Measurements from ENCODE around the gene ACTN4. TPM values are rescaled to one million over a fixed set of nuclear protein-coding genes. Genes with fewer than 3 reads are reported as not detected.

Gene ACTN4
- total RNA-seq, 2 donors from 2014 or later = 1,019 to 1,060 TPM

DNA sequence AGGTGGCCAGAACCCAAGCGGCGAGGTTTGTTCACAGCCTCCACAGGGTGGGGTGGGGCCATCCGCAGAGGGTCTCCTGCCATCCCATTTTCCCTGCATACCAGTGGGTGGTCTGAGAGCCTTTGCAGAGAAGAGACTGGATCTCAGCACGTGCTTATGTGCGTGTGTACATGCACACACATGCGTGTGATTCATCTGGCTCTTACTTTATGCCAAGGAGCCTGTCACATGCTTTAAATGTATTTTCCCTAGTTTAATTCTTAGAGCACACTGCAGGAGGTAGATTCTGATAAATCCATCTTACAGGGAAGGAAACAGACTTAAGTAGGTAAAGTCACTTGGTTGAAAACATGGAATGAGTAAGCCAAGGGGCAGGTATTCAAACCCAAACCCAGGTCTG lies 49.7 kb downstream of the ACTN4 start:
- H3K9ac ChIP-seq (ENCODE audit: low read depth in 2 of 2, low read length in 2 of 2) = peak overlapping the region in 1 of 2 donors; percentile 28
- no peak overlapping the region for H3K4me3 ChIP-seq
- H3K9me3 ChIP-seq = no peaks in the 10 kb centered on the region
- H3K27me3 ChIP-seq = no peaks in the 10 kb centered on the region
- peaks cover 20% of the 10 kb centered on the region for H3K4me1 ChIP-seq
- H3K36me3 ChIP-seq = peaks cover 1% of the 10 kb centered on the region
- intact Hi-C loops (cut with DNase I) = no loop called here
- no peak for DNase-seq
- no peak overlapping the region for H3K27ac ChIP-seq
- TF ChIP-seq, protein P1, sequence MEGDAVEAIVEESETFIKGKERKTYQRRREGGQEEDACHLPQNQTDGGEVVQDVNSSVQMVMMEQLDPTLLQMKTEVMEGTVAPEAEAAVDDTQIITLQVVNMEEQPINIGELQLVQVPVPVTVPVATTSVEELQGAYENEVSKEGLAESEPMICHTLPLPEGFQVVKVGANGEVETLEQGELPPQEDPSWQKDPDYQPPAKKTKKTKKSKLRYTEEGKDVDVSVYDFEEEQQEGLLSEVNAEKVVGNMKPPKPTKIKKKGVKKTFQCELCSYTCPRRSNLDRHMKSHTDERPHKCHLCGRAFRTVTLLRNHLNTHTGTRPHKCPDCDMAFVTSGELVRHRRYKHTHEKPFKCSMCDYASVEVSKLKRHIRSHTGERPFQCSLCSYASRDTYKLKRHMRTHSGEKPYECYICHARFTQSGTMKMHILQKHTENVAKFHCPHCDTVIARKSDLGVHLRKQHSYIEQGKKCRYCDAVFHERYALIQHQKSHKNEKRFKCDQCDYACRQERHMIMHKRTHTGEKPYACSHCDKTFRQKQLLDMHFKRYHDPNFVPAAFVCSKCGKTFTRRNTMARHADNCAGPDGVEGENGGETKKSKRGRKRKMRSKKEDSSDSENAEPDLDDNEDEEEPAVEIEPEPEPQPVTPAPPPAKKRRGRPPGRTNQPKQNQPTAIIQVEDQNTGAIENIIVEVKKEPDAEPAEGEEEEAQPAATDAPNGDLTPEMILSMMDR (IDR thresholded peaks at IDR 0.05) = no peak

DNA sequence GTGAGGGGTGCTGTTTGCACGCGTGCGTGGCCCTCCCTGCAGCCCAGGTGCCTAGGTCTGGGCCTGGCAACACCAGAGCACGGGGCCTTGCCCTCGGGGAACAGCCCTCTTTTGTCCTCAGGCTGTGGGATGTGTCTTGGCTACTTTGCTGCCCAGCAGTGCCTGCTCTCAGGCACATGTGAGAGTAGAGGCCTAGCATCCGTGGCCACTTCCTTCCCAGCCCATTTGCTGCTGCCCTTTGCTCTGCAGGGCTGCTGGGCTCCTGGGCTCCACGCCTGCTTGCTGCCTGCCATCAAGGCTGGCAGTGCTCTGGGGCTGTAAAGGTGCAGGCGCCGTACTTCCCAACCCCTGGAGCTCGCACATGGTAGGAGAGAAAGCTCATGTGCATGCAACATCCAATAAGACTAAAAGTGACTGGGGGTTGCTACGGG lies 50.2 kb downstream of the ACTN4 start:
- H3K9ac ChIP-seq (ENCODE audit: low read depth in 2 of 2, low read length in 2 of 2) = peak overlapping the region in 1 of 2 donors; percentile 28
- peaks cover 6% of the 10 kb centered on the region for H3K36me3 ChIP-seq
- no peak for DNase-seq
- no peaks in the 10 kb centered on the region for H3K9me3 ChIP-seq
- TF ChIP-seq, protein P1 (IDR thresholded peaks at IDR 0.05) = no peak
- H3K4me3 ChIP-seq = no peak overlapping the region
- H3K27ac ChIP-seq = no peak overlapping the region
- H3K27me3 ChIP-seq = no peaks in the 10 kb centered on the region
- intact Hi-C loops (cut with DNase I) = no loop called here
- peaks cover 17% of the 10 kb centered on the region for H3K4me1 ChIP-seq

DNA sequence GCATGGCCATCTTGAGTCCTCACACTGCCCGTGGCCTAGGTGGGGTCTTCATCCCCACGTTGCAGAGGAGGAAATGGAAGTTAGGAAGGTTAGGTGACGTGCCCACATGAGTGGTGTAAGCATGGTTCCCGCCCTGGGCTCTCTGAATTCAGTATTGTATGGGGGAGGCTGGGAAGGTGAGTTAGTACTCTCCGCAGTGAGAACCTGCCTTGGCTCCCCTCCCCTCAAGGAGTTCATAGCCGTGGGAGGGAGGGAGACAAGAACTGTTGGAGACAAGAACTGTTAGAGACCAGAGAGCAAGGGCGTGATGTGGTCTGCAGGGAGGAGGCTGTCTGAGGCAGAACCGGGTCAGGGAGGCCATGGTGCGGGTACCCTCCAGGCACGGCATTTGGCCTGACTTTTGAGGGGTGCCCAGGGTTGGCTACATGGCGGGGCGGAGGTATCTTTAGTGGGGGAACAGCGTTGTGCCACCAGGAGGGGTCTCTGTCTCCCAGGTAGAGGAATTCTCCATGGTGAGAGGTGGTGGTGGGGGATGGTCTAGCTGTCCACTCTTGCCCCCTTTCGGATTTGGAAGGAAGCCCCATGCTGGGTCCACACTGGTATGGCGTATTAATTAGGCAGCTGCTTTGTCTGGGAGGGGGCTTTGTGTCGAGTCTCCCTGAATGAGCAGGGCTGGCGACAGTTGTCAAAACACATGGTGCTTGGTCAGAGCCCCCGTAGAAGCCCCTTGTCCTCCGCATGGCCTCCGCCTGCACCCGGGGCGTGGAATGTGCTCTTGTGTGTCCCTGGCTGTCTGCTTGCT lies 51.0 kb downstream of the ACTN4 start:
- intact Hi-C loops (cut with DNase I) = no loop called here
- DNase-seq = no peak

DNA sequence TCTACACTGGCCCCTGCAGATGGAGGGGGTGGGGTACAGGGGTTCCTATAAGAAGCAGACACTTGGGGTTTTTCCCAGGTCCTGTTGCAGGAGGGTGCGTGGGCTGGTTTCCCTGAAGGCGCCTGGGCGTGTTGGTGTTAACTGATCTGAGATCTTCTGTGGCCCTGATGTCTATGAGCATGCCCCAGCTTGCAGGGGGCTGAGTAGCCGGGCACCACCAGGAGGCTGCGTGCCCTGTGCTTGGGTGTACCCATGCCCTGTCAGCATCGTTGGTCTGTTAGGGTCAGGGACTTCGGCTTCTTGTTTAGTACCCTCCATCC lies 51.5 kb downstream of the ACTN4 start:
- Histone ChIP-seq H3K27me3 (no peaks in the 10 kb centered on the region), H3K9ac (ENCODE audit: low read depth in 2 of 2, low read length in 2 of 2) (no peak overlapping the region), H3K9me3 (no peaks in the 10 kb centered on the region), H3K36me3 (peaks cover 15% of the 10 kb centered on the region), H3K4me3 (no peak overlapping the region), H3K27ac (peak overlapping the region; percentile 14), H3K4me1 (peaks cover 5% of the 10 kb centered on the region)
- DNase-seq = no peak
- TF ChIP-seq, protein P1 (IDR thresholded peaks at IDR 0.05) = no peak
- intact Hi-C loops (cut with DNase I) = no loop called here

More for the DNA sequence above, 51.0 kb downstream of the ACTN4 start:
- H3K4me1 ChIP-seq = peaks cover 10% of the 10 kb centered on the region
- H3K27ac ChIP-seq = no peak overlapping the region
- H3K27me3 ChIP-seq = no peaks in the 10 kb centered on the region
- TF ChIP-seq, protein P1 (IDR thresholded peaks at IDR 0.05) = no peak
- no peaks in the 10 kb centered on the region for H3K9me3 ChIP-seq
- H3K9ac ChIP-seq (ENCODE audit: low read depth in 2 of 2, low read length in 2 of 2) = no peak overlapping the region
- no peak overlapping the region for H3K4me3 ChIP-seq
- peaks cover 9% of the 10 kb centered on the region for H3K36me3 ChIP-seq

DNA sequence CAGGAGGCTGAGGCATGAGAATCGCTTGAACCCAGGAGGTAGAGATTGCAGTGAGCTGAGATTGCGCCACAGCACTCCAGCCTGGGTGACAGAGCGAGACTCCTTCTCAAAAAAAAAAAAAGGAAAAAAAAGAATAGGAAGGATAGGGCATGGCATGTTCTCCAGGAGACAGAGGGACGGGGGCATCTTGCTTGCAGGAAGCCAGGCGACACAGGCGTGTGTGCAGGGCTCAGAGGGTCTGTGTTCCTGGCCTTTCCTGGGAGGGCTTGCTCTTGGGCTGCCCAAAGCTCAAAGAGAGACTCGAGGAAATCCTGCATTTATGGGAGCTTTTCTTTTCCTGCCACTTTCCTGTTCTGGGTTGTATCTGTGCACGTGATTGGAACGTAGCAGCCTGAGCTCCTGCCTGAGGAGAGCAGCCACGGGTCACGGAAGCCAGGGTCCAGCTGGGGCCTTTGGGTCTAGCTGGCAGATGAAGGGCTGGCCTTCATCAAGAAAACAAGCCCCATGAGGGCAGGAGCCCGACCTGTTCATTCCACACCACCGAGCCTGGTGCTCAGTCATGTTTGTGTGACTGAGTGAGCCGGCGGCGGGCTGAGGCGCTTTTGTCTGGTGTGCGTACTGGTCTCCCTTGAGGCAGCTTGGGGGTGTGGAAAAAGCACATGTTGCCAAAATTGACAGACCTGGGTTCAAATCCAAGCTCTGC lies 52.3 kb downstream of the ACTN4 start:
- no peaks in the 10 kb centered on the region for H3K9me3 ChIP-seq
- peak overlapping the region in 1 of 2 donors; percentile 7 for H3K9ac ChIP-seq (ENCODE audit: low read depth in 2 of 2, low read length in 2 of 2)
- H3K27me3 ChIP-seq = no peaks in the 10 kb centered on the region
- H3K4me1 ChIP-seq = peaks cover 4% of the 10 kb centered on the region
- H3K36me3 ChIP-seq = peaks cover 18% of the 10 kb centered on the region
- H3K27ac ChIP-seq = peak overlapping the region; percentile 14
- intact Hi-C loops (cut with DNase I) = no loop called here
- TF ChIP-seq, protein P1 (IDR thresholded peaks at IDR 0.05) = no peak
- DNase-seq = no peak
- H3K4me3 ChIP-seq = no peak overlapping the region
